ENCODE results near the gene EPHB2. TPM values are rescaled to one million over a fixed set of nuclear protein-coding genes. Genes with fewer than 3 reads are reported as not detected.
"Not testable (repeated sequence)": the region's sequence is repeated elsewhere in the genome, so short reads cannot be mapped to it uniquely, and the experiment has no call there.

EPHB2 gene
- total and polyA plus RNA-seq, 2 experiments from 2014 or later = 1.0 to 5.1 TPM

GRCh38 chr1:22699681-22700520, 10.7 kb upstream of the EPHB2 start:
- Histone ChIP-seq H3K9me2 (ENCODE audit: insufficient read depth) (no peaks in the 10 kb centered on the region), H3F3A (ENCODE audit: insufficient read depth) (no peaks in the 10 kb centered on the region), H3K4me2 (ENCODE audit: unreplicated experiment) (no peak overlapping the region), H4K20me1 (ENCODE audit: insufficient read depth) (no peaks in the 10 kb centered on the region), H3K27me3 (replicated peaks; ENCODE audit: insufficient read depth) (no peaks in the 10 kb centered on the region), H3K4me3 (no peak overlapping the region), H3K9me3 (ENCODE audit: low read depth) (no peaks in the 10 kb centered on the region), H2AFZ (no peak overlapping the region), H3K27ac (no peak overlapping the region), H3K36me3 (ENCODE audit: low read depth) (no peaks in the 10 kb centered on the region), H3K4me1 (ENCODE audit: insufficient read depth) (no peaks in the 10 kb centered on the region), H3K79me2 (ENCODE audit: insufficient read depth) (no peaks in the 10 kb centered on the region), H3K9ac (no peak overlapping the region)
- in situ Hi-C loops (cut with MboI) = loop anchor here (10.0 kb wide), 1 partner anchor 185 kb away; no protein-coding TSS in a partner anchor
- TF ChIP-seq EZH2 (IDR thresholded peaks at IDR 0.05; ENCODE audit: insufficient read depth, poor library complexity, severe bottlenecking) (no peak), EZH2phosphoT487 (IDR thresholded peaks at IDR 0.05; ENCODE audit: insufficient read depth, low read depth) (no peak)
- no peak for DNase-seq
- WGBS, 2 experiments (ENCODE audit: low coverage in 1 of 2, low lambda C conversion rate in 2 of 2, missing lambda C conversion rate in 2 of 2) = 84 to 85% methylated on average over 13 to 14 of the region's 14 CpGs

- no peaks in the 10 kb centered on the region for H3K79me2 ChIP-seq (ENCODE audit: insufficient read depth)
- H3K4me3 ChIP-seq = no peak overlapping the region
- no peaks in the 10 kb centered on the region for H3K4me1 ChIP-seq (ENCODE audit: insufficient read depth)
- no peaks in the 10 kb centered on the region for H3K9me3 ChIP-seq (ENCODE audit: low read depth)
- TF ChIP-seq EZH2phosphoT487 (IDR thresholded peaks at IDR 0.05; ENCODE audit: insufficient read depth, low read depth) (no peak), EZH2 (IDR thresholded peaks at IDR 0.05; ENCODE audit: insufficient read depth, poor library complexity, severe bottlenecking) (no peak)
- H3K9me2 ChIP-seq (ENCODE audit: insufficient read depth) = no peaks in the 10 kb centered on the region
- H3K4me2 ChIP-seq (ENCODE audit: unreplicated experiment) = no peak overlapping the region
- H3K27ac ChIP-seq = no peak overlapping the region
- no peak for DNase-seq
- H4K20me1 ChIP-seq (ENCODE audit: insufficient read depth) = no peaks in the 10 kb centered on the region
- no peak overlapping the region for H3K9ac ChIP-seq
- H2AFZ ChIP-seq = no peak overlapping the region
- no peaks in the 10 kb centered on the region for H3K27me3 ChIP-seq (replicated peaks; ENCODE audit: insufficient read depth)
- 69 to 71% methylated on average over 12 of the region's 12 CpGs for WGBS, 2 experiments (ENCODE audit: low coverage in 1 of 2, low lambda C conversion rate in 2 of 2, missing lambda C conversion rate in 2 of 2)
- H3F3A ChIP-seq (ENCODE audit: insufficient read depth) = no peaks in the 10 kb centered on the region
- H3K36me3 ChIP-seq (ENCODE audit: low read depth) = no peaks in the 10 kb centered on the region
- in situ Hi-C loops (cut with MboI) = loop anchor here (10.0 kb wide), 1 partner anchor 182 kb away; no protein-coding TSS in a partner anchor
These were observed 8.1 kb upstream of the EPHB2 start for GRCh38 chr1:22702296-22703085.

- Histone ChIP-seq H3K79me2 (ENCODE audit: insufficient read depth) (no peaks in the 10 kb centered on the region), H3K27me3 (replicated peaks; ENCODE audit: insufficient read depth) (no peaks in the 10 kb centered on the region; the same call in 1 of the 2 replicates), H3K9me3 (ENCODE audit: low read depth) (no peaks in the 10 kb centered on the region), H3K9ac (no peak overlapping the region), H3K36me3 (ENCODE audit: low read depth) (no peaks in the 10 kb centered on the region), H3K9me2 (ENCODE audit: insufficient read depth) (no peaks in the 10 kb centered on the region), H3K4me3 (no peak overlapping the region), H3K27ac (no peak overlapping the region), H3F3A (ENCODE audit: insufficient read depth) (no peaks in the 10 kb centered on the region), H3K4me1 (ENCODE audit: insufficient read depth) (no peaks in the 10 kb centered on the region), H2AFZ (no peak overlapping the region), H3K4me2 (ENCODE audit: unreplicated experiment) (no peak overlapping the region), H4K20me1 (ENCODE audit: insufficient read depth) (no peaks in the 10 kb centered on the region)
- peak; percentile 93 for DNase-seq
- no peak for TF ChIP-seq EZH2 (IDR thresholded peaks at IDR 0.05; ENCODE audit: insufficient read depth, poor library complexity, severe bottlenecking)
- TF ChIP-seq EZH2phosphoT487 (IDR thresholded peaks at IDR 0.05; ENCODE audit: insufficient read depth, low read depth) = no peak
- in situ Hi-C loops (cut with MboI) = loop anchor here (10.0 kb wide), 1 partner anchor 180 kb away; no protein-coding TSS in a partner anchor
- WGBS, 2 experiments (ENCODE audit: low coverage in 1 of 2, low lambda C conversion rate in 2 of 2, missing lambda C conversion rate in 2 of 2) = 55 to 82% methylated on average over 2 of the region's 2 CpGs
These were observed 6.1 kb upstream of the EPHB2 start for GRCh38 chr1:22704440-22705067.

GRCh38 chr1:22705586-22705985, 5.1 kb upstream of the EPHB2 start:
- in situ Hi-C loops (cut with MboI) = loop anchor here (10.0 kb wide), 1 partner anchor 179 kb away; no protein-coding TSS in a partner anchor
- H3K79me2 ChIP-seq (ENCODE audit: insufficient read depth) = no peaks in the 10 kb centered on the region
- H3F3A ChIP-seq (ENCODE audit: insufficient read depth) = no peaks in the 10 kb centered on the region
- H3K4me3 ChIP-seq = no peak overlapping the region
- no peak overlapping the region for H2AFZ ChIP-seq
- no peaks in the 10 kb centered on the region for H3K36me3 ChIP-seq (ENCODE audit: low read depth)
- TF ChIP-seq EZH2phosphoT487 (IDR thresholded peaks at IDR 0.05; ENCODE audit: insufficient read depth, low read depth) (no peak), EZH2 (IDR thresholded peaks at IDR 0.05; ENCODE audit: insufficient read depth, poor library complexity, severe bottlenecking) (no peak)
- no peak overlapping the region for H3K27ac ChIP-seq
- no peaks in the 10 kb centered on the region for H3K4me1 ChIP-seq (ENCODE audit: insufficient read depth)
- H3K9me3 ChIP-seq (ENCODE audit: low read depth) = no peaks in the 10 kb centered on the region
- DNase-seq = no peak
- no peaks in the 10 kb centered on the region; the same call in 1 of the 2 replicates for H3K27me3 ChIP-seq (replicated peaks; ENCODE audit: insufficient read depth)
- H4K20me1 ChIP-seq (ENCODE audit: insufficient read depth) = no peaks in the 10 kb centered on the region
- H3K4me2 ChIP-seq (ENCODE audit: unreplicated experiment) = no peak overlapping the region
- H3K9ac ChIP-seq = no peak overlapping the region
- H3K9me2 ChIP-seq (ENCODE audit: insufficient read depth) = no peaks in the 10 kb centered on the region

- H3K4me2 ChIP-seq (ENCODE audit: unreplicated experiment); H3K36me3 ChIP-seq (ENCODE audit: low read depth); H3K79me2 ChIP-seq (ENCODE audit: insufficient read depth); H3K27me3 ChIP-seq (replicated peaks; ENCODE audit: insufficient read depth); H3F3A ChIP-seq (ENCODE audit: insufficient read depth); H3K9ac ChIP-seq; DNase-seq; H4K20me1 ChIP-seq (ENCODE audit: insufficient read depth); H3K4me3 ChIP-seq; H3K27ac ChIP-seq; H3K9me3 ChIP-seq (ENCODE audit: low read depth); H2AFZ ChIP-seq; H3K4me1 ChIP-seq (ENCODE audit: insufficient read depth); H3K9me2 ChIP-seq (ENCODE audit: insufficient read depth): not testable (repeated sequence)
- WGBS, 2 experiments (ENCODE audit: low coverage in 1 of 2, low lambda C conversion rate in 2 of 2, missing lambda C conversion rate in 2 of 2) = 79 to 87% methylated on average over 4 of the region's 4 CpGs
- in situ Hi-C loops (cut with MboI) = loop anchor here (10.0 kb wide), 1 partner anchor 179 kb away; no protein-coding TSS in a partner anchor
These were observed 4.5 kb upstream of the EPHB2 start for GRCh38 chr1:22706100-22706499.

Data from GM23248 (cell line).